ENCODE results near the gene HDAC4.

DNA sequence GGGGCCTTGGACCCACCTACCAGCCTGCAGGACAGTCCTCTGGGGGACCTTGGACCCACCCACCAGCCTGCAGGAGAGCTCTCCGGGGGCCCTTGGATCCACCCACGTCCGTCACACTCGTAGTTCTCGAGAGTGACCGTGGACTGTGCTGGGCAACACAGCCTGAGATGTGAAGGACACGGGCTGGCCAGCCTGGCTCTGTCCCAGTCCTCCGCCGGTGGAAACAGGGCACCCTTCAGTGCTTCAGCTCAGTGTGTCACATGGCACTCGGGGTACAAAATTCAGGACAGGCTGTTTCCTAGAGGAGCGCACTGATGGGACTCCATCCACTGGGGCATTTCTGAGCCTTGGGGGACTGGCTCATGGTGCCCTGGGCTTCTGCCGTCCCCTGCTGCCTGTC lies 341.0 kb downstream of the HDAC4 start:
- TF ChIP-seq POLR2A (IDR thresholded peaks at IDR 0.05; ENCODE audit: low read length) (no peak), RCOR1 (IDR thresholded peaks at IDR 0.05; ENCODE audit: low read depth, low read length) (no peak), RFX5 (IDR thresholded peaks at IDR 0.05) (no peak), HDAC2 (IDR thresholded peaks at IDR 0.05) (no peak), PHF8 (IDR thresholded peaks at IDR 0.05; ENCODE audit: borderline replicate concordance, low read depth) (no peak), RAD21 (conservative IDR thresholded peaks at IDR 0.05 in 1 of 2, IDR thresholded peaks at IDR 0.05 in 1 of 2) (no peak)
- TF ChIP-seq, protein P1, sequence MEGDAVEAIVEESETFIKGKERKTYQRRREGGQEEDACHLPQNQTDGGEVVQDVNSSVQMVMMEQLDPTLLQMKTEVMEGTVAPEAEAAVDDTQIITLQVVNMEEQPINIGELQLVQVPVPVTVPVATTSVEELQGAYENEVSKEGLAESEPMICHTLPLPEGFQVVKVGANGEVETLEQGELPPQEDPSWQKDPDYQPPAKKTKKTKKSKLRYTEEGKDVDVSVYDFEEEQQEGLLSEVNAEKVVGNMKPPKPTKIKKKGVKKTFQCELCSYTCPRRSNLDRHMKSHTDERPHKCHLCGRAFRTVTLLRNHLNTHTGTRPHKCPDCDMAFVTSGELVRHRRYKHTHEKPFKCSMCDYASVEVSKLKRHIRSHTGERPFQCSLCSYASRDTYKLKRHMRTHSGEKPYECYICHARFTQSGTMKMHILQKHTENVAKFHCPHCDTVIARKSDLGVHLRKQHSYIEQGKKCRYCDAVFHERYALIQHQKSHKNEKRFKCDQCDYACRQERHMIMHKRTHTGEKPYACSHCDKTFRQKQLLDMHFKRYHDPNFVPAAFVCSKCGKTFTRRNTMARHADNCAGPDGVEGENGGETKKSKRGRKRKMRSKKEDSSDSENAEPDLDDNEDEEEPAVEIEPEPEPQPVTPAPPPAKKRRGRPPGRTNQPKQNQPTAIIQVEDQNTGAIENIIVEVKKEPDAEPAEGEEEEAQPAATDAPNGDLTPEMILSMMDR (IDR thresholded peaks at IDR 0.05), result no peak

Measured in A549 (cell line).